H1 (cell line): ENCODE data around the gene DHRS12. TPM values are rescaled to one million over a fixed set of nuclear protein-coding genes. Genes with fewer than 3 reads are reported as not detected.

Experiments used
- CTCF ChIA-PET: fragments of 300-600 bp; sonication (Branson Sonifier 250); formaldehyde crosslinking; loops from one replicate; lab custom pipeline; 2021; ENCODE audit not compliant: partially characterized antibody; lab: Charles Lee
- POLR2A ChIA-PET: fragments of 300-600 bp; sonication (Branson Sonifier 250); formaldehyde crosslinking; loops from one replicate; lab custom pipeline; 2021; ENCODE audit warnings: inconsistent platforms; ENCODE audit not compliant: partially characterized antibody; lab: Charles Lee
- DNase-seq, 2 experiments: peaks; one replicate each; pipeline versions ENCODE4 v3.0.0 to v3.0.0-alpha.2; 2010 to 2022; ENCODE audit warnings: low spot score in 2 of 2, low read depth in 1 of 2, mixed read lengths in 1 of 2
- FAIRE-seq: peaks from 2 replicates; lab custom pipeline; 2011; peaks lifted over from hg19 to GRCh38; lab: Jason Lieb, UNC
- H2AFZ ChIP-seq: 2 replicates; pipeline ENCODE4 v1.8.1; 2012; ENCODE audit warnings: low read length, inconsistent platforms
- H2AK5ac ChIP-seq: 2 replicates; pipeline ENCODE4 v1.6.1; 2013; ENCODE audit warnings: low read depth, low read length
- H2BK120ac ChIP-seq: replicated peaks from 2 replicates; pipeline ENCODE3; 2013; ENCODE audit warnings: low read depth, low read length, inconsistent platforms
- H2BK12ac ChIP-seq: 2 replicates; pipeline ENCODE4 v1.6.1; 2013; ENCODE audit warnings: low read depth, low read length
- H2BK15ac ChIP-seq: 2 replicates; pipeline ENCODE4 v1.6.1; 2013; ENCODE audit warnings: low read length
- H2BK20ac ChIP-seq: 2 replicates; pipeline ENCODE4 v1.6.1; 2013; ENCODE audit warnings: low read length
- H2BK5ac ChIP-seq: 2 replicates; pipeline ENCODE4 v1.6.1; 2013; ENCODE audit warnings: low read depth, low read length
- H3K14ac ChIP-seq: 2 replicates; pipeline ENCODE4 v1.6.1; 2013; ENCODE audit warnings: inconsistent platforms; ENCODE audit not compliant: insufficient read length
- H3K18ac ChIP-seq: 2 replicates; pipeline ENCODE4 v1.6.1; 2013; ENCODE audit warnings: low read length; ENCODE audit errors: extremely low read depth
- H3K23ac ChIP-seq: 2 replicates; pipeline ENCODE4 v1.6.1; 2013; ENCODE audit warnings: inconsistent platforms; ENCODE audit not compliant: insufficient read length
- H3K23me2 ChIP-seq: 2 replicates; pipeline ENCODE4 v1.6.1; 2013; ENCODE audit warnings: low read depth, low read length
- H3K27ac ChIP-seq: 2 replicates; pipeline ENCODE4 v1.6.1; 2011; ENCODE audit warnings: low read depth, low read length, inconsistent platforms
- H3K27me3 ChIP-seq, 4 experiments: replicated peaks in 1 of 4; 1 replicate in 1 of 4; 2 replicates in 3 of 4; pipeline versions ENCODE4 v1.6.1 to v1.8.1; 2011 to 2013; ENCODE audit warnings: low read length in 3 of 4, mild to moderate bottlenecking in 3 of 4, inconsistent platforms in 2 of 4, mixed read lengths in 2 of 4, moderate library complexity in 1 of 4; ENCODE audit not compliant: control insufficient read depth in 3 of 4, insufficient read depth in 3 of 4; ENCODE audit errors: extremely low read depth in 1 of 4
- H3K36me3 ChIP-seq, 4 experiments: 2 replicates each; pipeline versions ENCODE4 v1.6.1 to v1.8.1; 2011 to 2013; ENCODE audit warnings: mild to moderate bottlenecking in 4 of 4, low read length in 3 of 4, moderate library complexity in 2 of 4, control low read depth in 1 of 4, inconsistent platforms in 1 of 4; ENCODE audit not compliant: insufficient read depth in 4 of 4, control insufficient read depth in 2 of 4
- H3K4ac ChIP-seq: replicated peaks from 2 replicates; pipeline ENCODE3; 2013; ENCODE audit warnings: low read length, low read depth, mixed read lengths, inconsistent platforms; ENCODE audit not compliant: insufficient read length
- H3K4me1 ChIP-seq, 4 experiments: replicated peaks in 1 of 4; 1 replicate in 1 of 4; 2 replicates in 3 of 4; pipeline versions ENCODE4 v1.6.1 to v1.8.1; 2011 to 2013; ENCODE audit warnings: low read length in 3 of 4, inconsistent platforms in 2 of 4, mixed read lengths in 1 of 4; ENCODE audit not compliant: insufficient read depth in 4 of 4, control insufficient read depth in 3 of 4
- H3K4me2 ChIP-seq, 2 experiments: 2 replicates each; pipeline versions ENCODE4 v1.6.1 to v1.8.1; 2011 to 2013; ENCODE audit warnings: low read depth in 2 of 2, low read length in 2 of 2, control low read depth in 1 of 2, inconsistent platforms in 1 of 2, mild to moderate bottlenecking in 1 of 2; ENCODE audit not compliant: insufficient read depth in 1 of 2
- H3K4me3 ChIP-seq, 4 experiments: fragments of 200-600, 300-600 bp in 1 of 4; sonication (generic), shearing (Covaris generic), sonication (Bioruptor Twin) in 1 of 4; 2 replicates each; pipeline versions ENCODE4 v1.5.1 to v1.8.1; 2011 to 2016; ENCODE audit warnings: low read length in 4 of 4, low read depth in 3 of 4, control low read depth in 2 of 4, inconsistent platforms in 2 of 4, mild to moderate bottlenecking in 2 of 4, mixed read lengths in 1 of 4, moderate library complexity in 1 of 4; ENCODE audit not compliant: insufficient read depth in 2 of 4; ENCODE audit errors: extremely low read depth in 1 of 4
- H3K56ac ChIP-seq: replicated peaks from 2 replicates; pipeline ENCODE3; 2013; ENCODE audit warnings: low read depth, mild to moderate bottlenecking, mixed read lengths, low read length, inconsistent platforms; ENCODE audit not compliant: insufficient read length
- H3K79me1 ChIP-seq: 2 replicates; pipeline ENCODE4 v1.6.1; 2013; ENCODE audit warnings: low read depth, low read length, control low read depth
- H3K79me2 ChIP-seq, 2 experiments: 2 replicates each; pipeline versions ENCODE4 v1.6.1 to v1.8.1; 2012 to 2013; ENCODE audit warnings: low read length in 2 of 2, mild to moderate bottlenecking in 2 of 2, inconsistent platforms in 1 of 2; ENCODE audit not compliant: insufficient read depth in 2 of 2, control insufficient read depth in 1 of 2
- H3K9ac ChIP-seq, 4 experiments: replicated peaks in 1 of 4; 1 replicate in 1 of 4; 2 replicates in 3 of 4; pipeline versions ENCODE4 v1.6.1 to v1.8.1; 2011 to 2013; ENCODE audit warnings: low read depth in 3 of 4, low read length in 3 of 4, control low read depth in 2 of 4, mild to moderate bottlenecking in 2 of 4, moderate library complexity in 2 of 4, inconsistent platforms in 1 of 4; ENCODE audit errors: extremely low read depth in 1 of 4
- H3K9me3 ChIP-seq, 2 experiments: 2 replicates each; pipeline versions ENCODE4 v1.6.1 to v1.8.1; 2012 to 2013; ENCODE audit warnings: mild to moderate bottlenecking in 2 of 2, moderate library complexity in 2 of 2, control low read depth in 1 of 2, inconsistent platforms in 1 of 2, low read depth in 1 of 2, low read length in 1 of 2, mixed read lengths in 1 of 2; ENCODE audit not compliant: insufficient read depth in 2 of 2
- H4K20me1 ChIP-seq, 2 experiments: replicated peaks in 1 of 2; 2 replicates each; pipeline versions ENCODE3 to v1.8.1; 2011 to 2013; ENCODE audit warnings: inconsistent platforms in 2 of 2, low read length in 2 of 2, mild to moderate bottlenecking in 1 of 2; ENCODE audit not compliant: insufficient read depth in 2 of 2, control insufficient read depth in 1 of 2
- H4K5ac ChIP-seq: 2 replicates; pipeline ENCODE4 v1.6.1; 2013; ENCODE audit warnings: low read length, low read depth, mixed read lengths, inconsistent platforms; ENCODE audit not compliant: insufficient read length
- H4K8ac ChIP-seq: 2 replicates; pipeline ENCODE4 v1.8.0; 2013; ENCODE audit warnings: mild to moderate bottlenecking, moderate library complexity, low read length, inconsistent platforms; ENCODE audit not compliant: insufficient read depth; ENCODE audit errors: extremely low read depth
- H4K91ac ChIP-seq: replicated peaks from 2 replicates; pipeline ENCODE3; 2013; ENCODE audit warnings: low read length, mixed read lengths, inconsistent platforms; ENCODE audit not compliant: insufficient read length
- ASH2L ChIP-seq: fragments of 200-600, 300-600 bp; sonication (generic); IDR thresholded peaks from one replicate; pipeline ENCODE4 v1.7.1; 2017; ENCODE audit warnings: low read length
- JUN ChIP-seq: IDR thresholded peaks from 2 replicates; pipeline ENCODE4 v1.6.1; 2011; ENCODE audit warnings: low read depth, mild to moderate bottlenecking, improper control_type of control experiment, low read length
- NRF1 ChIP-seq: IDR thresholded peaks from 2 replicates; pipeline ENCODE4 v1.6.1; 2011; ENCODE audit warnings: mild to moderate bottlenecking, low read depth, low read length, improper control_type of control experiment
- PHF8 ChIP-seq: fragments of 200-600 bp; sonication (generic); conservative IDR thresholded peaks from 2 replicates; pipeline ENCODE4 v1.7.1; 2012; ENCODE audit warnings: low read depth, mild to moderate bottlenecking, inconsistent platforms, low read length, moderate library complexity
- SAP30 ChIP-seq: fragments of 300-600 bp; sonication (generic); IDR thresholded peaks from 2 replicates; pipeline ENCODE4 v1.7.1; 2012; ENCODE audit warnings: low read length, moderate library complexity, mild to moderate bottlenecking, inconsistent platforms; ENCODE audit not compliant: insufficient read depth, insufficient replicate concordance
- SP1 ChIP-seq: IDR thresholded peaks from 2 replicates; pipeline ENCODE4 v1.6.1; 2011; ENCODE audit warnings: low read depth, low read length
- WGBS, 2 experiments: shearing (Covaris generic) in 1 of 2; methylation state at CpG; one replicate each; pipeline versions ENCODE4 v1.1.6 to v1.1.7; 2013 to 2015; ENCODE audit warnings: low lambda C conversion rate in 2 of 2, mixed read lengths in 2 of 2, inconsistent platforms in 1 of 2, low coverage in 1 of 2, missing lambda C conversion rate in 1 of 2; ENCODE audit not compliant: insufficient replicate concordance in 2 of 2, insufficient coverage in 1 of 2, insufficient read length in 1 of 2; ENCODE audit errors: extremely low coverage in 1 of 2, missing lambda C conversion rate in 1 of 2; 5-methylcytosine and 5-hydroxymethylcytosine counted together
- polyA plus RNA-seq, 7 experiments: library from polyadenylated mRNA; depleted of rRNA in 3 of 7; stranded (reverse) in 5 of 7; unstranded in 2 of 7; fragments of >200 nt in 5 of 7; fragments of 200-250 nt in 2 of 7; gene quantifications; 1 replicate in 5 of 7; 2 replicates in 1 of 7; 4 replicates in 1 of 7; pipeline versions ENCODE4 v1.2.1 to v1.2.3, GENCODE V29; 2011 to 2013; ENCODE audit warnings: missing spikeins in 2 of 7, mixed read lengths in 2 of 7
- total RNA-seq: library from RNA; stranded (reverse); fragmentation: NEBNext Ultra II Directional; extraction: Animal tissue kit (Norgen Biotek cat#: 25700); gene quantifications from 2 replicates; pipeline ENCODE4 v1.2.1, GENCODE V29; 2021
- TF ChIP-seq, protein P1 (sequence below): IDR thresholded peaks from 2 replicates; pipeline ENCODE4 v1.6.1; 2012; ENCODE audit warnings: low read length, inconsistent platforms

Gene DHRS12
- total and polyA plus RNA-seq, 2 of the 8 experiments (the other 6 are each of a cell fraction or from before 2014, with no cell fraction given), result 8.7 TPM

DNA sequence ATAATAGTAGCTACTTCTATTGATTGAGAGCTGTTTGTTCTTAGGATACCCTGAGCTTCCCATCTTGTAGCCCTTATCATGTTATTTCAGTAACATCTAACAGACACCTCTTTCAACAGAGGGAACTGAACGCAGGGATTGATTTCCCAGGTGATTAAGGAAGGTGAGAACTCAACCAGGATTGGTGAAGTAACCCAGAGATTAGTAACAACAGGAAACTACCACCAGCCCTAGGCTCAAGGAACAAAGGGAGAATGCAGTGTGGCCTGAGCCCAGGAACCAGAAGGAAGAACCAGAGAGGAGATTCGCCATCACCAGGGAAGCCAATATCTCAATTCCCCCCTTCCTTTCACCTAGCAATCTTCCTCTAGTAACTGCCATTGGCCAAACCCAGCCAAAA is 8.5 kb downstream of the DHRS12 start:
- Histone ChIP-seq H3K56ac (no peak overlapping the region), H2BK120ac (no peak overlapping the region), H3K4ac (no peak overlapping the region), H2AFZ (no peak overlapping the region), H3K4me2 (no peak overlapping the region), H3K79me2 (no peaks in the 10 kb centered on the region), H4K8ac (no peak overlapping the region), H4K20me1 (no peaks in the 10 kb centered on the region), H3K27me3 (no peaks in the 10 kb centered on the region), H3K36me3 (no peaks in the 10 kb centered on the region), H3K4me1 (peaks cover 0 to 6% (median 3%) of the 10 kb centered on the region in 4 experiments; a peak in 5 of 7 replicates), H3K18ac (no peak overlapping the region), H3K9ac (no peak overlapping the region), H3K23ac (no peak overlapping the region), H3K27ac (no peak overlapping the region), H3K14ac (no peak overlapping the region), H2BK15ac (no peak overlapping the region), H3K23me2 (no peaks in the 10 kb centered on the region), H3K4me3 (no peak overlapping the region), H4K91ac (no peak overlapping the region), H4K5ac (no peak overlapping the region), H3K79me1 (no peaks in the 10 kb centered on the region), H2AK5ac (no peak overlapping the region), H2BK20ac (no peak overlapping the region), H3K9me3 (no peaks in the 10 kb centered on the region), H2BK12ac (no peak overlapping the region), H2BK5ac (no peak overlapping the region)
- CTCF ChIA-PET, result interaction anchor here (1.1 to 9.1 kb wide), 8 partner anchors 12 to 360 kb away, joined by 3 to 123 read pairs (median 8); no protein-coding TSS in a partner anchor
- FAIRE-seq (no peak), DNase-seq (no peak)
- POLR2A ChIA-PET, result interaction anchor here (0.7 to 1.0 kb wide), 4 partner anchors 9 to 492 kb away, joined by 3 read pairs; no protein-coding TSS in a partner anchor
- 88% methylated on average over 2 of the region's 2 CpGs; no CpG with 5 or more reads in 1 of the 2 experiments for WGBS, 2 experiments
- TF ChIP-seq SP1 (no peak), ASH2L (no peak), PHF8 (no peak), SAP30 (no peak), JUN (no peak), NRF1 (no peak)
- TF ChIP-seq, protein P1, sequence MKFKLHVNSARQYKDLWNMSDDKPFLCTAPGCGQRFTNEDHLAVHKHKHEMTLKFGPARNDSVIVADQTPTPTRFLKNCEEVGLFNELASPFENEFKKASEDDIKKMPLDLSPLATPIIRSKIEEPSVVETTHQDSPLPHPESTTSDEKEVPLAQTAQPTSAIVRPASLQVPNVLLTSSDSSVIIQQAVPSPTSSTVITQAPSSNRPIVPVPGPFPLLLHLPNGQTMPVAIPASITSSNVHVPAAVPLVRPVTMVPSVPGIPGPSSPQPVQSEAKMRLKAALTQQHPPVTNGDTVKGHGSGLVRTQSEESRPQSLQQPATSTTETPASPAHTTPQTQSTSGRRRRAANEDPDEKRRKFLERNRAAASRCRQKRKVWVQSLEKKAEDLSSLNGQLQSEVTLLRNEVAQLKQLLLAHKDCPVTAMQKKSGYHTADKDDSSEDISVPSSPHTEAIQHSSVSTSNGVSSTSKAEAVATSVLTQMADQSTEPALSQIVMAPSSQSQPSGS, result no peak
